ENCODE results near the gene VAMP3.

VAMP3 gene

DNA sequence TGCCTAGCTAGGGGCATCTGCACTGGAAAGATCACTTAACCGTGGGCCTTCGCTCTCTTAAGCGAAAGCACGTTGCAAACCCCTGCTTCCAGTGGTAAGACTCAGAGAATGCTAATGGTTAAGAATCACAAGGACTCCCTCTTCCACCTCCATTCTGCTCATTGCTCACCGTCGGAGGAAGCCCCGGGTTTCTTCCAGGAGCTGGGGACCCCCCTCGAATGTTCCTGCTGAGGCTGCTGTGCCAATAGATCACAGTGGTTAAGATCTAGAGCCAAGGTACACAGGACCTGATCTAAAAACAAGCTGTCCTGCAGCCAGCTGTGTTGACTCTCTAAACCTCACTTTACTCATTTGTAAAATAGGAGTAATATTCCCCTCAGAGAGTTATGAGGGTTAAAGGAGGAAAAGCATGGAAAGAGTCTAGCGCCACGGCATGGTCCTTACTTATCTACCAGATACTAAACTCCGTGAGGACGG is 765 bp downstream of the VAMP3 start:
- in situ Hi-C loops (cut with HindIII; ENCODE audit: low sequenced_read_pairs) = no loop called here
- TF ChIP-seq, protein P1, sequence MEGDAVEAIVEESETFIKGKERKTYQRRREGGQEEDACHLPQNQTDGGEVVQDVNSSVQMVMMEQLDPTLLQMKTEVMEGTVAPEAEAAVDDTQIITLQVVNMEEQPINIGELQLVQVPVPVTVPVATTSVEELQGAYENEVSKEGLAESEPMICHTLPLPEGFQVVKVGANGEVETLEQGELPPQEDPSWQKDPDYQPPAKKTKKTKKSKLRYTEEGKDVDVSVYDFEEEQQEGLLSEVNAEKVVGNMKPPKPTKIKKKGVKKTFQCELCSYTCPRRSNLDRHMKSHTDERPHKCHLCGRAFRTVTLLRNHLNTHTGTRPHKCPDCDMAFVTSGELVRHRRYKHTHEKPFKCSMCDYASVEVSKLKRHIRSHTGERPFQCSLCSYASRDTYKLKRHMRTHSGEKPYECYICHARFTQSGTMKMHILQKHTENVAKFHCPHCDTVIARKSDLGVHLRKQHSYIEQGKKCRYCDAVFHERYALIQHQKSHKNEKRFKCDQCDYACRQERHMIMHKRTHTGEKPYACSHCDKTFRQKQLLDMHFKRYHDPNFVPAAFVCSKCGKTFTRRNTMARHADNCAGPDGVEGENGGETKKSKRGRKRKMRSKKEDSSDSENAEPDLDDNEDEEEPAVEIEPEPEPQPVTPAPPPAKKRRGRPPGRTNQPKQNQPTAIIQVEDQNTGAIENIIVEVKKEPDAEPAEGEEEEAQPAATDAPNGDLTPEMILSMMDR (IDR thresholded peaks at IDR 0.05; ENCODE audit: low read depth, low read length, missing control alignments) = no peak
- no peak for DNase-seq (ENCODE audit: low read depth)
- peak overlapping the region; percentile 90 for H3K4me3 ChIP-seq (ENCODE audit: low read depth, low read length)

DNA sequence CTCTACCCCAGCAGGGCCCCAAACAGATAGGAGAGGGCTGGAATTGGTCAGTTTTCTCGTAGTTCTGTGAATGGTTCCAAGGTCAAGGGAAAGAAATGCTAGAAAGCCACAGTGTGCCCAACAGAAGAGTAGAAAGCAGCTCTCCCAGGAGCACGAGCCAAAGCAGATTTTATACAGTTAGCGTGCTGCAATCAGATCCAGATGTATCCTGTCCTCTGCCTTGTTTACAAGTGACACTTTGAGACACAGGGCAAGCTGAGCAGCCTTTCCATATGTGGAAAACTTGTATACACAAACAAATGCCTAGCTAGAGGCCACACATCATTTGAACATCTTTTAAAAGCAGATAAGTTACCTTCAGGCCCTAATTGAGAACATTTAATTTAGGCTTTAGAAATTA is 6.5 kb downstream of the VAMP3 start:
- no peak overlapping the region for H3K4me3 ChIP-seq (ENCODE audit: low read depth, low read length)
- DNase-seq (ENCODE audit: low read depth) = no peak
- TF ChIP-seq, protein P1 (IDR thresholded peaks at IDR 0.05; ENCODE audit: low read depth, low read length, missing control alignments) = no peak
- in situ Hi-C loops (cut with HindIII; ENCODE audit: low sequenced_read_pairs) = no loop called here

DNA sequence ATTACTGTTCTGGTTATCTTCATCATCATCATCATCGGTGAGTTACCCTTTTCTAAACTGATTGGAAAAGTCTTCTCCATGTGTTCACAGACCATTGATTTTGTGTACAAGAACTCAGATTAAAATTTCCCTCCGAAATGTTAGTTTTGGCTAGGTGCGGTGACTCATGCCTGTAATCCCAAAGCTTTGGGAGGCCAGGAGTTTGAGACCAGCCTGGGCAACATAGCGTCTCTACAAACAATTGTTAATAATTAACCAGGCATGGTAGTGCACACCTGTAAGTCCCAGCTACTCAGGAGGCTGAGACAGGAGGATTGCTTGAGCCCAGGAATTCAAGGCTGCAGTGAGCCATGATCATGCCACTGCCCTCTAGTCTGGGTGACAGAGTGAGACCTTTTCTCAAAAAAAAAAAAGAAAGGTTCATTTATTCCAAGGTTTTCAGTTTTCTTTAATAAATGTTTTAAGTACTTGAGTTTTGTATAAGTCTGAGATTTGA is 7.1 kb downstream of the VAMP3 start:
- no peak overlapping the region for H3K4me3 ChIP-seq (ENCODE audit: low read depth, low read length)
- TF ChIP-seq, protein P1 (IDR thresholded peaks at IDR 0.05; ENCODE audit: low read depth, low read length, missing control alignments) = no peak
- DNase-seq (ENCODE audit: low read depth) = no peak
- in situ Hi-C loops (cut with HindIII; ENCODE audit: low sequenced_read_pairs) = no loop called here

DNA sequence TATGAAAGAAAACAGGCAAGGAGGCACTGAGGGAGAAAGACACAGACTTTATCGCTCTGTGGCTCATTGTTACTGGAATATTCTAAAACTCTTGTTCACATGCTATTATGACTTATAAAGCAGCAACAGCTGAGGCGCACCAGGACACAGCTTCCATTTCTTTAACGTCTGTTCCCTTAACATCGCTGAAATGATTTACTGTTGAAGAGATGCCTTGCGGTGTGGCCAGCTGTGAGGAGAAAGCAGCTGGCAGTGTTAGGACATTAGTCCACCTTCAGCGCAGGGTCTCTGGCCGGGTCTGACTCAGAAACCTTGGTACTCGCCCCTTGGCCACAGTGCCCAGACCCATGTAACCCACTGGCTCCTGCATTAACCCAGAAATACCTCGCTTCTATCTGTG is 9.9 kb downstream of the VAMP3 start:
- TF ChIP-seq, protein P1 (IDR thresholded peaks at IDR 0.05; ENCODE audit: low read depth, low read length, missing control alignments) = no peak
- in situ Hi-C loops (cut with HindIII; ENCODE audit: low sequenced_read_pairs) = no loop called here
- H3K4me3 ChIP-seq (ENCODE audit: low read depth, low read length) = no peak overlapping the region
- DNase-seq (ENCODE audit: low read depth) = no peak

DNA sequence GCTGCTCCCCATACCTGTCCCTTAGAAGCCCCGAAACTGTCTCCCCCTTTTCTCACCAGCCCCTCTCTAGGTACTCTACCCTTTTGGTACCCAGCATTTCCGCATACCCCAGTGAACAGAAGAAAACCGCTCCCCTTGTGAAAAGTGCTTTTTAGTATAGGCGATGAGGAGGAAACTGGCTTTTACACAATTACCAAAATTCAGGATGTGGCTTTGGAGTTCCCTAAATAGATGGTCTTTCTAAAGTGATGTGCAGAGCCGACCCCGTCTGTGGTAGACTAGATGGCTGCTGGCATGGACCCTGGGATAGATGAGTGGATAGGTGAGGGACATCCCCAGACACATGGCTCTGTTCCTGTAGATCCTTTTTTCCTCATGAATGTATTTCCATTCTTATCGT is 10.4 kb downstream of the VAMP3 start:
- TF ChIP-seq, protein P1 (IDR thresholded peaks at IDR 0.05; ENCODE audit: low read depth, low read length, missing control alignments) = no peak
- in situ Hi-C loops (cut with HindIII; ENCODE audit: low sequenced_read_pairs) = no loop called here
- no peak overlapping the region for H3K4me3 ChIP-seq (ENCODE audit: low read depth, low read length)
- DNase-seq (ENCODE audit: low read depth) = no peak

DNA sequence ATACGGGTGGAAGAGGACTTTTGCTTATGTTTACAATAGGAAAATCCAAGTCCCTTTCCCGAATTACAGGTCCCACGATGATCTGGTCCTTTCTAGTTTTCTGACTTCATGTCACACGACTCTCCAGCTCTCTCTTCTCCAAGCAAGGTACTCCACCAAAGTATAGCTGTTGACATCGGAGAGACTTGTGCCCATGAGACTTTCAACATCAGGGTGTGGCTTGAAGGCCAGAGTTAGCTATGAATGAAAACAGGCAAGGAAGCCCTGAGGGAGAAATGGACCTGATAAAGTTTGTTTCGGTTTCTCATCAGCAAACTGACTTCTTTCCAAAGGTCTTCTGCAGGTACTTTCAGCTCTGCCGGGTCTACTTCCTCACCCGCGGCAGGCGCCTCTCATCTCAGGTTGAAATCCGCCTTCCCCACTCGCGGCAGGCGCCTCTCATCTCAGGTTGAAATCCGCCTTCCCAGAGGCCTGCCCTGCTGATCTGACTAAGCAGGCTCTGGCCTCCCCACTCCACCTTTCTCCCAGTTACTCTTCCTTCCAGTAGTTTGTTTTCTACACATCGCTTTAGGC is 10.9 kb downstream of the VAMP3 start:
- in situ Hi-C loops (cut with HindIII; ENCODE audit: low sequenced_read_pairs) = no loop called here
- TF ChIP-seq, protein P1 (IDR thresholded peaks at IDR 0.05; ENCODE audit: low read depth, low read length, missing control alignments) = no peak
- H3K4me3 ChIP-seq (ENCODE audit: low read depth, low read length) = no peak overlapping the region
- DNase-seq (ENCODE audit: low read depth) = no peak
